ENCODE measurements around the gene FOXRED2. TPM values are rescaled to one million over a fixed set of nuclear protein-coding genes. Genes with fewer than 3 reads are reported as not detected.

Gene FOXRED2
- total and polyA plus RNA-seq, 2 donors (not counting 1 experiment from before 2014, with no cell fraction given), result 0.86 to 7.4 TPM

GRCh38 chr22:36528795-36529751 is 22.2 kb upstream of the FOXRED2 start, which contains the start of gene EIF3D:
EIF3D (minus strand) TSS chr22:36529166; CDS start chr22:36526121, 3,045 bp downstream.
- CTCF ChIA-PET, result interaction anchor here (0.6 to 1.6 kb wide), 7 partner anchors 18 to 866 kb away, joined by 3 to 11 read pairs (median 3); no protein-coding TSS in a partner anchor

More at GRCh38 chr22:36528795-36529751, 22.2 kb upstream of the FOXRED2 start, which contains the start of gene EIF3D:
- H3K27ac ChIP-seq (ENCODE audit: low read length in 2 of 2), result peak within 1 kb of the TSS; percentile 88 to 93
- H3K4me3 ChIP-seq (ENCODE audit: control extremely low read depth in 1 of 5, extremely low read depth in 1 of 5, insufficient read depth in 1 of 5, low read depth in 2 of 5, low read length in 4 of 5), result peak within 1 kb of the TSS; percentile 80 to 97 (median 88)
- H3K4me3 Mint-ChIP-seq, result peak within 1 kb of the TSS; percentile 98
- no peaks in the 10 kb centered on the region for H3K27me3 ChIP-seq (replicated peaks in 1 of 4; ENCODE audit: control extremely low read depth in 1 of 4, control insufficient read depth in 3 of 4, insufficient read depth in 4 of 4, low read length in 3 of 4)
- ATAC-seq (ENCODE audit: low read depth) (peak; percentile 92), DNase-seq (peak; percentile 100)
- no peaks in the 10 kb centered on the region for H3K9me3 Mint-ChIP-seq (ENCODE audit: insufficient read depth)
- peaks cover 13 to 24% of the 10 kb centered on the region in 2 donors for H3K4me1 ChIP-seq (ENCODE audit: control insufficient read depth in 2 of 2, insufficient read depth in 2 of 2, low read length in 2 of 2)
- H3K79me2 ChIP-seq (ENCODE audit: control insufficient read depth, insufficient read depth, low read length), result peaks cover 9% of the 10 kb centered on the region
- no peaks in the 10 kb centered on the region for H3K27me3 Mint-ChIP-seq
- peaks cover 28% of the 10 kb centered on the region for H3K4me1 Mint-ChIP-seq
- H3K36me3 ChIP-seq (replicated peaks in 1 of 2; ENCODE audit: control extremely low read depth in 1 of 2, control insufficient read depth in 1 of 2, extremely low read depth in 1 of 2, insufficient read depth in 2 of 2, low read length in 1 of 2), result peaks cover 0 to 28% of the 10 kb centered on the region in 2 experiments
- peak within 1 kb of the TSS; percentile 98 for H3K27ac Mint-ChIP-seq
- peak within 1 kb of the TSS; percentile 91 for H2AFZ ChIP-seq (ENCODE audit: insufficient read depth, low read depth, low read length, poor library complexity, severe bottlenecking)
- H4K20me1 ChIP-seq (ENCODE audit: control insufficient read depth, insufficient read depth, low read length, poor library complexity, severe bottlenecking), result peaks cover 7% of the 10 kb centered on the region
- WGBS (ENCODE audit: insufficient coverage), result under 1% methylated on average over 78 of the region's 82 CpGs
- peak within 1 kb of the TSS; percentile 89 for H3K9ac ChIP-seq (ENCODE audit: low read length)
- peak within 1 kb of the TSS; percentile 85 for H3K4me2 ChIP-seq (replicated peaks; ENCODE audit: low read depth, low read length, poor library complexity, severe bottlenecking)
- TF ChIP-seq, protein P1, sequence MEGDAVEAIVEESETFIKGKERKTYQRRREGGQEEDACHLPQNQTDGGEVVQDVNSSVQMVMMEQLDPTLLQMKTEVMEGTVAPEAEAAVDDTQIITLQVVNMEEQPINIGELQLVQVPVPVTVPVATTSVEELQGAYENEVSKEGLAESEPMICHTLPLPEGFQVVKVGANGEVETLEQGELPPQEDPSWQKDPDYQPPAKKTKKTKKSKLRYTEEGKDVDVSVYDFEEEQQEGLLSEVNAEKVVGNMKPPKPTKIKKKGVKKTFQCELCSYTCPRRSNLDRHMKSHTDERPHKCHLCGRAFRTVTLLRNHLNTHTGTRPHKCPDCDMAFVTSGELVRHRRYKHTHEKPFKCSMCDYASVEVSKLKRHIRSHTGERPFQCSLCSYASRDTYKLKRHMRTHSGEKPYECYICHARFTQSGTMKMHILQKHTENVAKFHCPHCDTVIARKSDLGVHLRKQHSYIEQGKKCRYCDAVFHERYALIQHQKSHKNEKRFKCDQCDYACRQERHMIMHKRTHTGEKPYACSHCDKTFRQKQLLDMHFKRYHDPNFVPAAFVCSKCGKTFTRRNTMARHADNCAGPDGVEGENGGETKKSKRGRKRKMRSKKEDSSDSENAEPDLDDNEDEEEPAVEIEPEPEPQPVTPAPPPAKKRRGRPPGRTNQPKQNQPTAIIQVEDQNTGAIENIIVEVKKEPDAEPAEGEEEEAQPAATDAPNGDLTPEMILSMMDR (IDR thresholded peaks at IDR 0.05), result no peak
- TF ChIP-seq EZH2 (IDR thresholded peaks at IDR 0.05; ENCODE audit: borderline replicate concordance, insufficient read depth, low read depth, low read length, poor library complexity, severe bottlenecking), result no peak
- H3K9me3 ChIP-seq (ENCODE audit: control extremely low read depth in 1 of 3, control insufficient read depth in 2 of 3, insufficient read depth in 1 of 3, low read length in 2 of 3), result no peaks in the 10 kb centered on the region
- POLR2A ChIA-PET, result interaction anchor here (0.6 to 1.7 kb wide), 10 partner anchors 15 to 845 kb away, joined by 3 to 8 read pairs (median 4); partner anchors contain the start of genes CSF2RB, FOXRED2 and IFT27
- intact Hi-C loops (cut with micrococcal nuclease), result loop anchor here (1.0 to 5.0 kb wide), 8 partner anchors 22 to 1272 kb away; partner anchors contain the start of genes FOXRED2, HMGXB4, IFT27 and MYH9

Data from B cell (primary cell).